Ramos (cell line): ENCODE data around the gene LPAR3.
"Not testable (repeated sequence)": the region's sequence is repeated elsewhere in the genome, so short reads cannot be mapped to it uniquely, and the experiment has no call there.

Experiments
- in situ Hi-C: fragments of 300-500 bp; cut with MboI; formaldehyde crosslinking; loops from one replicate; pipeline ENCODE4 v1.14.3; 2022; ENCODE audit warnings: low sequenced_read_pairs; ENCODE audit not compliant: unreplicated experiment

Gene LPAR3

DNA sequence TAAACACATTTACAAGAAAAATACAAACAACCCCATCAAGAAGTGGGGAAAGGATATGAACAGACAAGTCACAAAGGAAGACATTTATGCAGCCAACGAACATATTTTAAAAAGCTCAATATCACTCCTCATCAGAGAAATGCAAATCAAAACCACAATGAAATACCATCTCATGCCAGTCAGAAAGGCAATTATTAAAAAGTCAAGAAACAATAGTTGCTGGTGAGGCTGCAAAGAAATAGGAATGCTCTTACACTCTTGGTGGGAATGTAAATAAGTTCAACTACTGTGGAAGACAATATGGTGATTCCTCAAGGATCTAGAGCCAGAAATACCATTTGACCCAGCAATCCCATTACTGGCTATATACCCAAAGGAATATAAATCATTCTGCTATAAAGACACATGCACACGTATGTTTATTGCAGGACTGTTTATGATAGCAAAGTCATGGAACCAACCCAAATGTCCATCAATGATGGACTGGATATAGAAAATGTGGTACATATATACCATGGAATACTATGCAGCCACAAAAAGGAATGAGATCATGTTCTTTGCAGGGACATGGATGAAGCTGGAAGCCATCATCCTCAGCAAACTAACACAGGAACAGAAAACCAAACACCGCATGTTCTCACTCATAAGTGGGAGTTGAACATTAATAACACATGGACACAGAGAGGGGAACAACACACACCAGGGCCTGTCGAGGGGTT lies 15.9 kb upstream of the LPAR3 start:
- in situ Hi-C loops = not testable (repeated sequence)

DNA sequence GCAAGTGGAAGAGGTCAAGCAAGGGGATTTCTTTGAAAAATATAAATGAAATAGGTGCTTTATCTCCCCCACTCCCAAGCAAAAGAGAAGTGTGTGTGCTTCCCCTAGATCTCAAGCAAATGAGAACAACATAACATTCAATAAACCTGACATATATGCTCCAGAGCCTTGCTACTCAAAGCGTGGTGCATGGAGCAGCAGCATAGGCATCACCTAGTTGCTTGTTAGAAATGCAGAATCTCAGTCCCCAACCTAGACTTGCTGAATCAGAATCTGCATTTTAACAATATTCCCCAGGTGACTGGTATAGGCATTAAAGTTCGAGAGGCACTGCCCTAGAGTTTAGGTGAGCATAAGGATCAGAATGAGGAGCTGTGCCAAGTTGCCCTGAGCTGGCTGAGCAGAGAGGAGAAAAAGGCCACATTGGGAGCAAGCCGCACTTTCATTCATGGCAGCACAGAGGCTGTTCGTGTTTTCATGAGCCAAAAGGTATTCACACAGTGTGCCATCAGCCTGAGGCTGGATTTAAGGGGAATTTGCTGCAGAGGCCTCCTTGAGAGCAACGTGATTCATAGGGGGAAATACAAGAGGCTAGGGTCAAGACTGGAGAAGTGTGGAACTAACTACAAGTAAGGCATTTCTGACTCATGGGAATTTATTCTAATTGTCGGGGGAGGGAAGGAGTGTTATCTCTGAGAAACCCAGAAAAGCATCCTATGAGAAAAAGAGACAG lies 14.3 kb upstream of the LPAR3 start:
- in situ Hi-C loops = no loop called here

DNA sequence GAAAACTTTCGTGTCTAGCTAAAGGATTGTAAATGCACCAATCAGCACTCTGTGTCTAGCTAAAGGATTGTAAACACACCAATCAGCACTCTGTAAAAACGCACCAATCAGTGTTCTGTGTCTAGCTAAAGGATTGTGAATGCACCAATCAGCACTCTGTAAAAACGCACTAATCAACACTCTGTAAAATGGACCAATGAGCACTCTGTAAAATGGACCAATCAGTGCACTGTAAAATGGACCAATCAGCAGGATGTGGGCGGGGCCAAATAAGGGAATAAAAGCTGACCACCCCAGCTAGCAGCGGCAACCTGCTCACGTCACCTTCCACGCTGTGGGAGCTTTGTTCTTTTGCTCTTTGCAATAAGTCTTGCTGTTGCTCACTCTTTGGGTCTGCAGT lies 9.7 kb upstream of the LPAR3 start:
- in situ Hi-C loops = not testable (repeated sequence)

DNA sequence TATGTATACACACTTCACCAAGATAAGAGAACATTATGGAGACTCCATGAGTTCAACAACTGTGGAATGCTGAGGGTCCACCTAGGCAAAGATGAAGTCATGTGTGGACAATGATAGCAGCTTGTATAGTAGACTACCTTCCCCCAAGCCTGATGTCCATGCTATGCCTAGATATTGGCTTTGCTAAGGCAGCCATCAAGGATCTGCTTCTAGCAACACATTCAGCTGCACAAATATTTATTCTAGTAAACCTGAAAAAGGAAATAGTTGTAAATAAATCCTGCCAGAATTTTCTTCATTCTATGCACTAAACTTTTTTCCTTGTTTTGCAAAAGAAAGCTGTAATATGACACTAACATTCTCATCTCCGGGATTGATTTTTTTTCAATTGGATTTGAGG lies 7.0 kb upstream of the LPAR3 start:
- in situ Hi-C loops = no loop called here

DNA sequence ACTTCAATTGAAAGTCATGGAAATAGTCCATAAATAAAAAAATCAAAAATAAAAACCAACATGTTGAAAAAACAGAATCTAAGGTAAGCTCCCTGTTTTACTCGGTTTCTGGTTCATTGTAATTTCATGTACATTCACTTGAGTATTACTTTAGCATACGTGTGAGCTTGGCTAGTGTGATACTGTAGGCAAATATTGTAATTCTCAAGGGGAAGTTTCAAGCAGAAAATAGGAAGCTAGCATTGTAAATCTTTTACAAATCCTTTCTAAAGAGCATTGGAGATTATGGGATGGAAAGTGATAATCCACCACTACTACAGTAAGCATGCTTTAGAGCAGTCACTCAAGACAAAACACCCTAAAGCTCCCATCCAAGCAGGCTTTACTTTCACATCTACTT lies 3.3 kb upstream of the LPAR3 start:
- in situ Hi-C loops = no loop called here

DNA sequence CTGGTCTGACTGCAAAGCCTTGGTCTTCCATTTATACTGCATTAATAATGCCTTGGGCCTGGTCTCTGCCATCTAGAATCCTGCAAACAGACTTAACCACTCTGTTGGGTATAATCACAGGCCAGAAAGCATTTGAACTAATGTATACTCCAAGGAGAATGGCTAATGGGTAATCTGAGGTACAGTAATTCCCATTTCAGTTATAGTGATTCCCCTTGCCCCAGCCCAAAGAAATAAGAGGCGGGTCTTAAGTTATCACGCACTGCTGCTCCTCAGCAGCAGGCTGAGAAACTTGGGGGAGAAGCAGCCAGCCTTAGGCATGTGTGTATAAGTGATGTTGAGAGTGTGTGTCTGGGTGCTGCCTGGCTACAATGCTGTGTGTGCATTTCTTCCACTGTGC lies 2.4 kb downstream of the LPAR3 start:
- in situ Hi-C loops = no loop called here

DNA sequence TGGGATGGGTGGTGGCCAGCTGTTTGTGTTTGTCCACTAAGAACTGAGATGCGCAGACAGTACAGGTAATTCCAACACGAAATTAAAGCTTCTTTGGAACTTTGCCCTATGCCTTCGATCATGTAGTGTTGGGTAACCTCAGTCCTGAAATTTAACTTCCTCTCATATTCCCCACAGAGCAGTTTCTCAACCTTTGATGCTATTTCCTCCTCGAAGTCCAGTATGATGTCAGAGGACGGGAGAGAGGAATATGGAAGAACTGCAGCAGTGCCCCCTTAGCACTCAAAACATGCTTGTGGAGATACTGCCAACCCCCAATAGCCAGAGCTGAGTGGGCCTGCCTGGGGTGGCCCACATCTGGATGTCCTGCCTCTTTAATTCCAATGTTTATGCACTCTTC lies 3.6 kb downstream of the LPAR3 start:
- in situ Hi-C loops = no loop called here

DNA sequence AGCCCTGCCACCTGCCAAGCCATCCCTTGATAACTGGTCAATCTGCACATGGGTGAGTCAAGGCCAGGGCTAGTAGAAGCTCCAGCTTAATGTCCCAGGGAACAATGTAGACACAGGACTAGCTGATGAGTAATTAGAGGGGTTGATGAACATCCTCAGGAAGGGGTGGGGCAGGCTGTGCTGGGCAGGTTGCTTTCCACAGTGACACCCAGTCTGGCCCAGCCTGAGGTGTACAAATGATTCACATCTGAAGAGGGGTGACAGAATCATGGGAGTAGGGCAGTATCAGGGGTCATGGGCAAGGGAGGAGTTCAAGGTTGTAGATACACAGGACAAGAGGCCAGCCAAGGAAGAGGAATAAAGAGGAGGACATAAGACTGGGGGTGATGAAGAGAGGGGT lies 4.3 kb downstream of the LPAR3 start:
- in situ Hi-C loops = no loop called here

DNA sequence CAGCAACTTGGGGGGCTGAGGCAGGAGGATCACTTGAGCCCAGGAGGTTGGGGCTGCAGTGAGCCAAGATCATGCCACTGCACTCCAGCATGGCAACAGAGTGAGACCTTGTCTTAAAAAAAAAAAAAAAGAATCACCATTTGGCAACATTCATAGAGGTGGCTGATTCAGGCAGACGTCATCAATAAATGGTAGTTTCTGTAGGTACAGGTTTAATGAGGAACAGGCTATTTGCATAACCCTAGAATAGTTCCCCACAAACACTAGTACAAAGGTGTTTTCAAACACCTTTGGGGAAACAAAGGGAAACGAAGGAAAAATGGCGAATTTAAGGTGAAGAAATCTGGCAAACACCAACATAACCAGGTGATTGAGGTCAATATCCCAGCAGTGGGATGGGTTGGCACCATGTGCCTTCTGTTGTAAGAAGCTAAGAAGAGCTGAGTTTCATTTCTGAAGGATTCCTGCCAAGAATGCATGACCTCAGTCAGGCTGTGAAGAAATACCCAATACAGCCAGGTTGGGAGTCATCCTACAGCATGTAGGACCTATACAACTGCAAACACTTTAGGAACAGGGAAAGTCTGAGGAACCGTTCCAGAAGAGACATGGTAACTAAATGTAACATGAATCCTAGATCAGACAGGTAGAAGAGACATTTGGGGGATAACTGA lies 5.6 kb downstream of the LPAR3 start:
- in situ Hi-C loops = no loop called here

DNA sequence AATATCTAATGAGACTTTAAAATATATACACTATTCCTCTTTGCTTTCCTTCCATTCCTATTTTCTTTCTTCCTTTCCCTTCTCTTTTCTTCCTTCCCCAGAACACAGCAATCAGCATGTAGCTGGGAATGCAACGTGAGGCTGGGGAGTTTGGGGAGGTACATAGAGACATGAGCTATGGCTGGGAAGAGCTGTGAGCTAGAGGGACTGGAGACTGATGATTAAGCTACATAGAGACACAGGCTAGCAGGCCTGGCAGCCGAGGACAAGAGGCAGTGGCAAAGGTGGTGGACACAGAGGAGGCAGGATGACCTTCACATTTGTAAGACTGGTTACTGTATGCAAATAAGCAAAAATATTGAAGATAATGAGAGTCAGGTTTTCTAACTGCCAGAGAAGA lies 7.5 kb downstream of the LPAR3 start:
- in situ Hi-C loops = no loop called here

DNA sequence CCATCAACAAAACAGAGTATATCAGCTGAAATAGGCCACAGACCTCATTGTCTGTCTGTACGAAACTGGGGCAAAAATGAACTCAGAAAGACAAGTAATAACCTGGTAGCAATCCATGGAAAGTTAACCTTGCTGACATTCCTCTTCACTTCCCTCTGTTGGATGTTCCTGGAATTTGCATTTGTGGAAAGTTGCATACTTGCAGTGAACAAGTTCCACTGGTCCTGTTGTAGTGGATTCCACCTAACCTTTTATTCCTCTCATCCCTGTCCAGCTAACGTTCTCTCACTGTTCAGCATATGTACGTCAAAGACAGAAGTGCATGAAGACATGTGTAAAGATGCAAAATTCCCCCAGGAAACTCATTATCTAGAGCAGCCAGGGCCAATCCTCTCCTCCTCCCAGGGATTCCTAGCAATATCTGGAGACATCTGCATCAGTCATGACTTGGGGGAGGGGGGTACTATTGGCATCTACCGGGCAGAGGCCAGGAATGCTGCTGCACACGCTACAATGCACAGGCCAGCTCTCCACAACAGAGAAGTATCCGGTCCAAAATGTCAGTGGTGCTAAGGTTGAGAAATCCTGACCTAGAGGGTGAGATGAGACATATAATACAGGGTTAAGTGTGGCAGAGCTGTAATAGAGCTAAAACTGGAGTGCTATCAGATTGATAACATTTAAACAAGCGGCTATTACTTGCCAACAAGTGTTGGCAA lies 8.2 kb downstream of the LPAR3 start:
- in situ Hi-C loops = no loop called here

DNA sequence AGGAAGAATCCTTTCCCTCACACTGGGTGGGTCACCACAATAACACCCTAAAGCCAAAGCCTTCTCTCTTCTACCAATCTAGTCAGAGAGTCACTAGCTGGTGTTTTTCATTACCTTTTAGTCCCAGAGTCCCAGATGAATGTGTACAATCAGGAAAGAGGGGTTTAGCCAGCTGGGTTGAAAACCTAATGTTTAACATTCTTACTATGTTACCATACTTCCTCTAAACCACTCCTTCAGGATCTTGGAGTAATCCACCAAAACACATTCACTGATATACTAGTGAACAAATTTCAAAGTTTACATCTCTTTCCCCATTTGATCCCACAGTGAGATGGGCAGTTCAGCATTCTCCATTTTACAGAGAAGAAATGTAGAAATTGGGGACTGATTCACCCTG lies 9.7 kb downstream of the LPAR3 start:
- in situ Hi-C loops = no loop called here

DNA sequence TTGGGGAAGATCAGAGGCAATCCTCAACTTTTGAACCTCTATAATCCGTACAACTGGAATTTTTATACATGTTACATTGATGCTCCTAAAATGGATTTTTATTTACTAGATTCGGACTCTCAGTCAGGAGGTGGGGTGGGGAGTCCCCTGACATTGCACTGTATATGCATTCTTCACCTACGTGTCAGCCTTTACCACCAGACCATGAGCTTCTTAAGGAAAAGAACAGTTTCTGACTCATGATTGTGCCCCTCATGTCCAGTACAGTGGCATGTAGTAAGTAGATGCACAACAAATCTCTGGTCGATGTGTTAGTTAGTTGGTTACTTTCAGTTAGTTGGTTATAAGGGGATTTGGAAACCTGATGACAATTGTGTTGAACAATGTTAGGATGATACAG lies 15.4 kb downstream of the LPAR3 start:
- in situ Hi-C loops = no loop called here

DNA sequence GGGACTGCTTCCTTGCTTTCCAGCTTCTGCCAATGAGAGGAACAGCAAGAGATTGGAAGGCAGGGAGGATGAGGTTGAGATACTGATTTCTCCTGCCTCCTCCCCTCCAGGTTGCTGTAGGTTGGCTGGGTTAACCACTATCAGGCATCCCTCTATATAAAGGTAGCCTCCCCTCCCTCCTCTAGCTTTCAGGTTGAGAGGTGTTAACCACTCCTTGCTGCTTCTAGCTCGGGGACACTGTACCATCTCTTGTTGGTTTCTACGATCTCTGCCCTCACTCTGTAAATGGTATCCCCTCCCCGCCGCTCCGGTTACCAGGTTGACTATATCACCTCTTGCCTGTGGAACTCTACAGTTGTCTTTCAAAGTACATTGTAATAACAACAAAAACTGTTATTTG lies 16.7 kb downstream of the LPAR3 start:
- in situ Hi-C loops = no loop called here

DNA sequence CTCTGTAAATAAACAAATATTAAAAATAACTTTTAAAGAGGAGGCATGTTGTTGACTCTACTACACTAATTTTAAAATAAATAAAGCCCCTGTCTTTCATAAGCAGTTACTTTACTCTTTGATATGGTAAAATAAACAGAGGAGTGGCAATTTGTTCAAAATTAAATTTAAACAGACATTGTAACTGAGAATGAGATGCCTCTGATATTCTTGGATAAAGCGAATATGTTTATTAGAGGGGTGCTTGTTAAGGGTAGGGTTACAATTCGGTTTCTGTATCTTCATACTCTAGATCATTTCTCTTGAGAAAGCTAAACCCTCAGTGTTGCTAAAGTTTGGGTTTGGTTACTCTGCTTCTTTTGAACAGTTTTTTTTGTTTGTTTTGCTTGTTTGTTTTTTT lies 19.6 kb downstream of the LPAR3 start:
- in situ Hi-C loops = no loop called here

DNA sequence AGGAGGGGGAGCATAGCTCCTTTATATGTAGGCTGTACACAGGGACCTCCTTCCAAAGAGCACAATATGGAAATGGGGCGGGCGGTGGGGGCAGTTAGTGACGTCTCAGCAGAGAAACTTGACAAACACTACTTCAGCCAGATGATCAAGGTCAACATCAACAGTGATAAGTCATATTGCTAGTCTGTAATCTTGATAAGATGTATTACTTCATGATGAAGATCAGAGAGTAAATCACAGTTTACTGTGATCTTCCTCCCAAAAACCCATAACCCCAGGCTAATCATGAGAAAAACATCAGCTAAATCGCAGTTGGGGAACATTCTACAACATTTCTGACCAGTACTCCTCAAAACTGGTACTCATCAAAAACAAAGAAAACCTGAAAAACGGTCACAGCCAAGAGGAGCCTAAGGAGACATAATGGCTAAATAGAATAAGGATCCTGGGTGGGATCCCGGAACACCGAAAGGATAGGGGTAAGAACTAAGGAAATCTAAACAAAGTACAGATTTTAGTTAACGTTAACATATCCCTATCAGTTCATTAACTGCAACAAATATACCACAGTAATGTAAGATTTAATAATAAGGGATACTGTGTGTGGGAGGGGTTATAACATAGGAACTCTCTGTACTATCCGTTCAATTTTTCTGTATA lies 20.2 kb downstream of the LPAR3 start:
- in situ Hi-C loops = no loop called here

DNA sequence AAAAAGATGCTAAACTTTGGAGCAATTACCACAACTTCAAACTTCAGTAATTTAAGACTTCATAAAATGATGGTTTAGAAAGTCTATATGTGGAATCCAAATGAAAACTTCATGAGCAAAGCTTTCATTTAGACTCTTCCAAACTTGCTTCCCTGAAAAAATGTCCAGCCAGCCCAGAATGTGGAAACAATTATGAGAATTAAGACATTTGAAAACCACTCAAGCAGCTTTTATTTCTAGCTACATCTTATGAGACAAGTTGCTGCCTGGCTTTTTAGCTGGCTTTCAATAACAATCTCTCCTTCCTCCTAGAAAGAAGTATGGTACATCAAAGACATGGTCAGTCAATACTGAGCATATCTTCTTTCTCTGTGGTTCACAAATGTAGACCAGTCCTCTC lies 21.8 kb downstream of the LPAR3 start:
- in situ Hi-C loops = no loop called here

DNA sequence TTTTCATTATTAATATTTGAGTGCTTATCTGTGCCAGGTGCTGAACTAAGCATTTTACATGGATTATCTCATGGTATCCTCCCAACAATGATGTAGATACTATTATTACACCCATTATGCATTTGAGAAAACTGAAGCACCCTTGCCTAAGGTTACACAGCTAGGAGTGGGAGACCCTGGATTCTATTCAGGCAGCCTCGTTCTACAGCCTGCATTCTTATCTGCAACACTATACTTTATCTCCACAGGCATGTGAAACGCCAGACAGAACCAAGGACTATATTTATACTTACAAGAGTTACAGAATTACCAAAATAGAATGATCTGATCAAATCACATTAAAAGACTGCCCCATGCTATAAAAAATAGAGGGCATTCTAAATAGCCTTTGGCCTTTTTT lies 22.4 kb downstream of the LPAR3 start:
- in situ Hi-C loops = no loop called here

DNA sequence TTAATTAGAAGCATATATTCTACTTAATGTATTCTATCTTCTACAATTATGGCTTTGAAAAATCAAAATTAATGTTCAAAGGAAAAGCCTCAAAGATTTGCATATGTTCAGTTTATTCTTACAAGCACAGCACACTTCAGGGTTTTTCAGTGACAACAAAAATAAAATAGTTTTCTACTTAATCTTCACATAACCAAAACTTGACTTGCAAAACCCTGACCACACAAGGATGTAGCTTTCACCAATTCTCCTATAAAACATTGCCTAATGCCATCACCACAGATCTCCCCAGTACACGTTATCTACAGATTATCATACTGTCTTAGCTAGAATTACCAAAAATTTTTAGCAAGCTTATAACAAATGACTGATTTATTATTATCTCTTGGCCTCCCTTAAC lies 23.3 kb downstream of the LPAR3 start:
- in situ Hi-C loops = no loop called here

DNA sequence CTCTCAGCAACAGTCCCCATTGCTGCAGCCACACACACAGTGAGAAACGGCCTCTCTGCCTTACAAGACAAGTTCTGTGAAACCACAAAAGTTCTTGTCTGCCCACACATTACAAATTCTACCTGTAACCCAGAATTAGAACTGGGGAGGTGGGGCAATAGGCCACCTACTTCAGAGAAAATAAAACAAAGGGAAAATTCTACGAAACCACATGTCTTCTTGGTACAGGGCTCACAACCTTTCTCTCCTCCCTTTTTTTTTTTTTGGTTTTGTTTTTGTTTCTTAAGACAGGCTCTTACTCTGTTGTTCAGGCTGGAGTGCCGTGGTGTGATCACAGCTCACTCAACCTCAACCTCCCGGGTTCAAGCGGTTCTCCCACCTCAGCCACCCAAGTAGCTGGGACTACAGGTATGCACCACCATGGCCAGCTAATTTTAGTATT lies 30.2 kb downstream of the LPAR3 start:
- in situ Hi-C loops = no loop called here
